Measurements from ENCODE around the gene SGSM2. TPM values are rescaled to one million over a fixed set of nuclear protein-coding genes. Genes with fewer than 3 reads are reported as not detected.

The SGSM2 gene
- total RNA-seq, 1 donor from 2014 or later = 69.9 TPM

DNA sequence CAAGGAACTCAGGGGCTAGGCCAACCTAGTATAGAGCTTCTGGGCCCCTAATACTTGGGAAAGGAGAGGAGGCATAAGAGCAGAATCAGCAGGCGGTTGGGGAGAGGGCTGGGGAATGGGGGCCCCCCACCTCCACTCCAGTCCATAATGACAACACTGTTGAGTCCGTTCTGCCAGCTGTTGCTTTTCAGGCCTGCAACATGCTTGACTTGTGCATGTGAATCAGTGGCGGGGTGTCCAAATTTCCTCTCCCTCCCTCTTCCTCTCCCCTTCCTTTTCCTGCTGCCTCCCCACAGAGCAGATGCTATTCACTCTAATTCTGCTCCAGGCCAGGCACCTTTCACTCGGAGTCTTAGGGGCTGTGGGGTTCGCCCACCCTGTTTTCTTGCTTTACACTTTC, 31.7 kb downstream of the SGSM2 start:
- no peak for DNase-seq (ENCODE audit: low read depth)

DNA sequence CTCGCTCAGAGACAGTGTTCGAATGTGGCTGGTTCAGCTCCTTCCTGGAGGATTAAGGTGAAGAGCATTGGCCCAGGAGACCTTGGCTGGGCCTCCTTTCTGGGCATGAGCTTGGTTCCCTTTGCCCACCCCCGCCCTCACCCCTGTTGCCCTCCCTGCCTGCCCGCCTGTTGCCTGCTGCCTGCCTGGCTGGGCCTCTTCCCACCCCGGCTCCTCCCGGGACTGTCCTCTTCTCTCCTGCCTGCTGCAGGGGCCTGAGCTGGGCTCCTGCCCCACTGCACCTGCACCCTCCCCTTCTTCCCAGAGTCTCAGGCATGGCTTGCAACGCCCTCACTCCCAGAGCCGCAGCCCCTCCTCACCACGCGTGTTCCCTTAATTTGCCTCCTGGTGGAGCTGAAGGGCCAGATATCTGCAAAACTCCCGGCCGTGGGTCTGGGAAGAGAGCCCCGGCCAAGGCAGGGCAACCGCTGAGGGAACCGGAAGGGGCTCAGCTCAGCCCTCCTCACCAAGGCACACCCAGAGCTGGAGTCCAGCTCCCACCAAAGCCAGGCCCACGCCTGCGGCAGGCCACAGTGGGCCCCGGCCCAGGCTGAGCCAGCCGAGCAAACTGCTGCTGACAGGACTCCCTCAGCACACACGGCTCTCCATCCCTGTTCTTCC, 32.4 kb downstream of the SGSM2 start:
- no peak for DNase-seq (ENCODE audit: low read depth)

DNA sequence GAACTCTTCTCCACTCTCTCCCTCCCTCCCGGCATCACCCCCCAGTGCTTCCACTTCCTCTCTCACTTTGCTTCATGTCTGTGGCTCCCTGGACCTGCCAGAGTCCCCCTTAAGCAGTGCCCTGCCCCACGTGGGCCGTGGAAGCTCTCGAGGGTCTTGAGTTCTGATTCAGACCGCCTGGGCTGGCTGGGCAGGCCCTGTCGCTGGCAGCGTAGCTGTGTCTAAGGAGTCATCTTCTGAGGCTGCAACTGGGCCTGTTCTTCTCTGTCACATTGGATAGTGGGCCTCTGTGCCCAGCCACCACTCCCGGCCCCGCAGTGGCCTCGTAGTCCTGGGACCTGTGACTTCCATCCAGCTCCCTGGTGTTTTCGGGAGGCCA, 32.9 kb downstream of the SGSM2 start:
- DNase-seq (ENCODE audit: low read depth) = no peak

DNA sequence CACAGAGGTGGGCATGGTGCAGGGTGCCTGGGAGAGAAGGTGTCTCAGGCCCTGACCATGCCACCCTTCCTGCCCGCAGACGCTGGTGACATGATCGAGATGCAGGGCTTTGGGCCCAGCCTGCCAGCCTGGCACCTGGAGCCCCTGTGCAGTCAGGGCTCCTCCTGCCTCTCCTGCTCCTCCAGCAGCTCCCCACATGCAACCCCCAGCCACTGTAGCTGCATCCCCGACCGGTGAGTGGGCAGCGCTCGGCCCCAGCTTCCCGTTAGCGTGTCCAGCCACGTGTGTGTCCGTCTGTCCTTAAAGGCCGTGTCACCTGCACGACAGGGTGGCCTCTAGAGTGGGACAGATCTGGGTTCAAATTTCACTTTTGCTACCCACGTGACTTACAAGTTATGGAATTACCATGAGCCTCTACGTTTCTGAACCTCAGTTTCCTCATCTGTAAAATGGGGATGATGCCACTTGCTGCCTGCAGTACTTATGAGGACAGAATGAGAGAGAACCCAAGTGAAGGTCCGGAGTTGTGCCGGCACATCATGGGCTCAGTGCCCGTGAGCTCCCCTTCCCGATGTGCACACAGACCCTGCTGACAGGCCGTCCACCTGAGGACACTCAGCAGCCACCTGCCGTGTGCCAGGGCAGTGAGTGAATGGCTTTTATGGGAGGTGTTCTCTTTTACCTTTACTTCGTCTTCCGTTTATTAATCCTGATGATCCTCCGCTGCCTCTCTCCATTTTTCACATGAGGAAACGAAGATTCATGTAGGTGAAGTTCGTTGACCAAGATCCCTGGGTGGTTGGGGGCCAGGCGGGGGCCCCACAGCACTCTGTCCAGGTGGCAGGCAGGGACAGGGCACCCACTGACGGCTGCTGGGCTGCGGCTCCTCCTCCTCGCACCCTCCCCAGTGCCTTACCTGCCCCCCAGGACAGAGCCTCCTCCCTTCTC, 34.2 kb downstream of the SGSM2 start:
- no peak for DNase-seq (ENCODE audit: low read depth)

DNA sequence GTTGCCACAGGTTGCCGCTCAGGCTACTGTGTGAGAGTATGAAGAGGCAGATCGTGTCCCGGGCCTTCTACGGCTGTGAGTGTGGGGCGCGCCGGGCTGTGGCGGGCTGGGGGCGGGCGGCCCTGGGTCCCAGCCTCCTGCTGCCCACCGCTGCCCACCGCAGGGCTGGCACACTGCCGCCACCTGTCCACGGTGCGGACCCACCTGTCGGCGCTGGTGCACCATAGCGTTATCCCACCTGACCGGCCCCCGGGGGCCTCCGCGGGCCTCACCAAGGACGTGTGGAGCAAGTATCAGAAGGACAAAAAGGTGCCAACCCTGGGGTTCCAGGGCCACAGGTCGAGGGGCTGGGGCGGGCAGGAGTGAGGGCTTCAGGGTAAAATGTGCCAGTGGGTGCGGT, 34.9 kb downstream of the SGSM2 start:
- DNase-seq (ENCODE audit: low read depth) = no peak

DNA sequence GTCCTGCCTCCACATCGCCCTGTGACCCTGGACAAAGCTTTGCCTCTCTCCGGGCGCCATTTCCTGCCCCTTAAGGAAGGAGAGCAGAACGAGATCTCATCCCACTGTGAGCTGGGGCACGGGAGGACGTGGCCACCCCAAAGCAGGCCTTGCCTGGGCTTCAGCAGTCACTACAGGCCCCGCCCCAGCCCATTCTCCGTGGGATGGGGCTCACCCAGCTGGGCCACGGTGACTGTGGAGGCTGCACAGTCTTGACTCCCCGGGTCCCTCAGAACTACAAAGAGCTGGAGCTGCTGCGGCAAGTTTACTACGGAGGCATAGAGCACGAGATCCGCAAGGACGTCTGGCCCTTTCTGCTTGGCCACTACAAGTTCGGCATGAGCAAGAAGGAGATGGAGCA, 35.4 kb downstream of the SGSM2 start:
- no peak for DNase-seq (ENCODE audit: low read depth)

DNA sequence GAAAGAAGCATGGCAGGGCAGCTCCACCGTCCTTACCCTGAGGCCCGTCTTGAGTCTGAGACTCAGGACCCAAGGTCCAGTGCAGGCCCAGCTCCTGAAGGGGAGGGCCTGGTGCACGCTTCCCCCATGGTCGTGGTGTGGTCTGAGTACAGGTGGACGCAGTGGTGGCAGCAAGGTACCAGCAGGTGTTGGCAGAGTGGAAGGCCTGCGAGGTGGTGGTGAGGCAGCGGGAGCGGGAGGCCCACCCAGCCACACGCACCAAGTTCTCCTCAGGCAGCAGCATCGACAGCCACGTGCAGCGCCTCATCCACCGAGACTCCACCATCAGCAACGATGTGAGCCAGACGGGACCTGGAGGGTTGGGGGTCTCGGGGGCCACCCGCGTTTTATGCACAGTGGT, 35.9 kb downstream of the SGSM2 start:
- DNase-seq (ENCODE audit: low read depth) = no peak

DNA sequence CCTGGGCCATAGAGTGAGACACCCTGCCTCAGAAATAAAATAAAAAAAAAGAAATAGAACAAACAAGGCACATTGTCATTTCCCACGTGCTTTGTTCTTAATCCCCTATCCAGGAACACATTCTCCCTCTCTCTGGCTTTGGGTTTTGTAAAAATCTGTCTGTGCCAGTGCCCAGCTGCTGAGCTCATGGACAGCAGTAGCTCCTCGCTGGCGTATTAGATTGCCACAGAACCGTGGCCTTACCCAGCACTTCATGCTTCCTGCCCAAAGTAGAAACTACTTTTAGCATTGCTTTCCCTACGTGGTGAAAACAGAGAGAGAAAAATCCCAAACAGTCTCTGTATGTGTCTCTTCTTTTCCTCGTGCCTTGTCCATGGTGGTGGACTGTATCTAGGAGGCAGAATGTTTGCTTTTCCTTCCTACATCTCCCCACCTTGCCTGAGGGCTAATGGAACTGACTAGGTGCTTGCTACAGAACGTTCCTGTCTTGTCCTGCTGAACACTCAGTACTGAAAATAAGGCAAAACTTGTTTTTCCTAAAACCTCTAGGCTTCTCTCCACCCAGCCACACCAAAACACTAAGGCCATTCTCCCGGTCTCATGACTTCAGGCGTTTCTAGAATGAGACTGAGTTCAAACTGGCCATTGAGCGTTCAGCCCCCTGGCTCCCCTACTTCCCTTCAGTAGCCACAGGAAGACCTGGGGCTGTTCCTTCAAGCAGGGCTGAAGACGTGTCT, 37.4 kb downstream of the SGSM2 start:
- peak; percentile 75 for DNase-seq (ENCODE audit: low read depth)

DNA sequence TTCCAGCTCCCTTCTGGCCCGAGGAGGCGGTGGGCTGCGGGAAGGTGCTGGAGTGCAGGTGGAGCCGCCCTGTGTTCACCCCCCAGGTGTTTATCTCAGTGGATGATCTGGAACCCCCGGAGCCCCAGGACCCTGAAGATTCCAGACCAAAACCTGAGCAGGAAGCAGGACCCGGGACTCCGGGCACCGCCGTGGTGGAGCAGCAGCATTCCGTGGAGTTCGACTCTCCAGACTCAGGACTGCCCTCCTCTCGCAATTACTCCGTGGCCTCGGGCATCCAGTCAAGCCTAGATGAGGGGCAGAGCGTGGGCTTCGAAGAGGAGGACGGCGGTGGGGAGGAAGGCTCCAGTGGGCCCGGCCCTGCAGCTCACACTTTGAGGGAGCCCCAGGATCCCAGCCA, 38.1 kb downstream of the SGSM2 start:
- no peak for DNase-seq (ENCODE audit: low read depth)

DNA sequence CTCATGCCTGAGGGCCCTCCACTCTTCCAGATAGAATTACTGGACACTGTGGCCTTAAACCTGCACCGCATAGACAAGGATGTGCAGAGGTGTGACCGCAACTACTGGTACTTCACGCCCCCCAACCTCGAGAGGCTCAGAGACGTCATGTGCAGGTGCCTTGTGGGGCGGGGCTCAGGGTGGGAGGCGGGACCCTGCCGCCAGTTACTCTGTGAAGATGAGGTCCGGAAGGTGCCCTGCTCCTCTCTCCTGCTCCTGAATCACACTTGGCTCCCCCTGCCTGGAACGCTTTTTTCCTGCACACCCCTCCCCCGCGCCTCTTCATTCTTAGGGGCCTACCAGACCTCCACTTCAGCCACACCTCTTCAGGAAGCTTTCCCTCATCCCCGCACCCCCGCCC, 38.8 kb downstream of the SGSM2 start:
- DNase-seq (ENCODE audit: low read depth) = no peak

DNA sequence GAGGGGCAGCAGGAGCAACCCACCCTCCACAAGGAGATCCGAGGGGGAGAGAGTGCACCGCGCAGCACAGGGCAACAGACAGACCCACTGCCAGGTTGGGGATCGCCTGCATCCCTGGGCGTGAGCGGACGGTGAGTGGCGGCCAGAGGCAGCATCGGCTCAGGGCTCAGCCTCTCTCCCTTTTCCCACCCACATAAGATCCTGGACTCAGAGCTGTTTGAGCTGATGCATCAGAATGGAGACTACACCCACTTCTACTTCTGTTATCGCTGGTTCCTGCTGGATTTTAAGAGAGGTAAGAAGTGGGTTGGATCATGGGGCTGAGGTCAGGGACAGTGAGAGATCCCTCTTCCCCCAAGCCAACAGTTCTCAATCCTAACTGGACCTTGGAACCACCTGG, 40.4 kb downstream of the SGSM2 start:
- no peak for DNase-seq (ENCODE audit: low read depth)

DNA sequence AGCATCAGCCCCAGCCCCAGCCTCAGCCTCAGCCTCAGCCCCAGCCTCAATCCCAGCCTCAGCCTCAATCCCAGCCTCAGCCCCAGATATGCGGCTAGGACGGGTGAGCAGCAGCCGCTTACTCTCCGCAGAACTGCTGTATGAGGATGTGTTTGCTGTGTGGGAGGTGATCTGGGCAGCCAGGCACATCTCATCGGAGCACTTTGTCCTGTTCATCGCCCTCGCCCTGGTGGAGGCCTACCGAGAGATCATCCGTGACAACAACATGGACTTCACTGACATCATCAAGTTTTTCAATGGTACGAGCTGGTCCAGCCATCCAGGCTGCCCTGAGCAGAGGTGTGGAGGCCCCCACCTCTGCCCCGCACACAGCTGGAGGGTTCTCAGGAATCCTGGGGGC, 41.6 kb downstream of the SGSM2 start:
- DNase-seq (ENCODE audit: low read depth) = no peak

DNA sequence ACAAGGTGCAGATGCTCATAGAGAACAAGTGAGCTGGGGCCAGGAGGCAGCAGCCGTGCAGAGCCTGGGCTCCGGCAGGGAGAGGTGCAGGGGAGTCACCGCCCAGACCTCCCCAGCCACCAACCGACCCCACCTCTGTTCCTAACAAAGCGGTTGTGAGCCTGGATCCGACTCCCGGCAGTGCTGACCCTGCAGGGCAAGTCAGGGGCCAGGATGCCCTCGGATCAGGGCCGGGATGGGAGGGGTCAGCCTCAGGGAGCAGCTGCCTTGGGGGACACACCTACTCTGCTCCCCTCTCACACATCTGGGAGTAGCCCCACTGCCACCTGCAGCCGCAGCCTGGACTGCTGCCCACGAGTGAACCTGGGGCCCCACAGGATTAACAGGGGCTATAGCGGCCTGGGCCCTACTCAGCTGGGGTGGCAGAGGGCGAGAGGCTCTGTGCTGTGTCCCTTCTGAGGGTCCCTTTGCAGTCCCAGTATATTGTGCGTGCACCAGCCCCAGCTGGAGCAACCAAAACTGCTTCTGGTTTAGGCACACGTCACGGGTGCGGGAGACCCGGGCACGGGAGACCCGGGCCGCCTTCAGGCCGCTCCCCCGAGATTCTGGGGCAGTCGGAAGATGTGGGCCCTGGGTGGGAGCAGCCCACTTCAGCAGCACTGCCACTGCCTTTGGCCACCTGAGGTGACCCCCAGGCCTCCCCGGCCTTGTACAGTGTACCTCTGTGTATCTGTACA, 42.4 kb downstream of the SGSM2 start:
- no peak for DNase-seq (ENCODE audit: low read depth)

DNA sequence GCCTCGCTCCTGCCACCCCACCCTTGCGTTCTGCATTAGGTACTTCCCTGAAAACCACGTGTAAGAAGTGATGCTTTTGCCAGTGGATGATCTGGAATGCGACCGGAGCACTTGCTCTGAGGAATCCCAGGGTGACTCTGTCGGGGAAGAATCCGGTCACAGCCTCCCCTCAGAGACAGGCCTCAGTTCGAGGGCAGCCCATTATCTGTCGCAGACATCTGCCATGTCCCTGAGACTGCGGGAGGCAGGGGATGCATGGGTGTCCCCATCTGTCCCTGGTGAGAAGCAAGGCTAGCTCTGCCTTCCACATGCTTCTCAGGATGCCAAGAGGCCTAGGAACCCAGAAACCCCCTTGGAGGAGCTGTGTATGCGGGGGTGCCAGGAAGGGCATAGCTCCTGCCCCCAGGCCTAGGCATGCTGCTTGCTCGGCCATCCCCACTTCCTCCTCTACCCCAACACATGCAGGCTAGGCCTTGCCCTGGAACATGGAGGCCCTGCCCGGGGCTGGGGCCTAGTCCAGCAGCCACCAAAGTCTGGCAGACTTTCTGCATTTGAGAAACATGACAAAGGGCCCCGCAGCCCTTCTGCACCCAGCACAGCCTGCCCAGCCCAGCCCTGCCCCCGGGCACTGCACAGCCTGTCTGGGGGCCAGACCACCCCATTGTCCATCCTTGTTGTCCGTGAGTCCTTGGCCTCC, 43.1 kb downstream of the SGSM2 start:
- DNase-seq (ENCODE audit: low read depth) = no peak

DNA sequence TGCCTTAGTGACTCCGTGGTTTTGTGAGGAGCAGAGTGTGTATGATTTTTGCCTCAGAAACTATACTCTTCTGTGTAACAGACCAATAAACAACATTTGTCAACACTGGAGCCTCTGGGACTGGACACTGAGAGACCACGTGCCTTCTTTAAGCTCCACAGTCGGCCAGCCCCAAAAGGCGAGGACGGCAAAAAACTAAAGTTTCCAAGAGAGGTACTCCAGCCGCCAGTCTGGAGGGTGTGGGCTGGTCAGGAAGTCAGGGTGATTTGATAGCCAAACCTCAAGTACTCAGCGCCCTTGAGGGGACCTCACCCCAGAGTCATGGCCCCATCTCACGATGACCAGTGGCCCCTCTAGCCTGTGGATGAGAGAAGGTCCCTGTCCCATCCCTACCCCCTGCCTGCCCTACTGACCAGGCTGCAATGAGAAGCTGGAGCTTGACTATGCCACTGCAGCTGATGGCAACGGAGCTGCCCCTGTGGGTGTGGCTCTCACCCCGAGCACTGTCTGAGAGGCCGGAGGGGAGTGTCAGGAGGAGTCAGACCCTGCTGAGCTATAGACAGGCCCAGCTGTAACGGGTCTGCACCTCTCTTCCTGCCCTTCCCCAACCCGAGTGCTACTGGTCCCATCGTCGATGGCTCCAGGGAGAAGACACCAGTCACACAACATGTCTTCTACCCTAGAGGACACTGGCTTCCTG, 43.8 kb downstream of the SGSM2 start:
- no peak for DNase-seq (ENCODE audit: low read depth)

DNA sequence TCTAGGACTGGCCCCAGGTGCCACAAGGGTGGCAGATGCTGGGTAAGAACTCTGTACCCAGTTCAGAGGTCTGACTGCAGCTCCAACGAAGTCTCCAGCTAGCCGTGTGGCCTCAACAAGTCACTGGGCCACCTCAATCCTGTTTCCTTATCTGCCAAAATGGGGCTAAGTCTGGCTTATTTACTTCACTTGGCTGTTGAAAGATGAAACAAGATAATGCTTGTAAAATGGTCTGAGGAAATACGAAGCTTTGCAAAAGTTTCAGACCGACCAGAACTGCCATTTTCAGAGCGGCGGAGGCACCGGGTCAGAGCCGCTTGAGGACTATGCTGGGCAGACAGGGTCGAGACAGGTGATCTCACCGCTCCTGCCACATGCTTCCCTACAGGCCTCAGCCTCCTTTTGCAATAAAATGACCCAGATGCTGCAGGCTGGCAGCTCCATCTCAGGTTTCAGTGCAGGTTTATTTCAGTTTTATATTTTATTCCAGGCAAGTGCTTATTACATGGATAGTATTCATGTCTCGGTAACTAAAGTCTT, 46.4 kb downstream of the SGSM2 start:
- no peak for DNase-seq (ENCODE audit: low read depth)

DNA sequence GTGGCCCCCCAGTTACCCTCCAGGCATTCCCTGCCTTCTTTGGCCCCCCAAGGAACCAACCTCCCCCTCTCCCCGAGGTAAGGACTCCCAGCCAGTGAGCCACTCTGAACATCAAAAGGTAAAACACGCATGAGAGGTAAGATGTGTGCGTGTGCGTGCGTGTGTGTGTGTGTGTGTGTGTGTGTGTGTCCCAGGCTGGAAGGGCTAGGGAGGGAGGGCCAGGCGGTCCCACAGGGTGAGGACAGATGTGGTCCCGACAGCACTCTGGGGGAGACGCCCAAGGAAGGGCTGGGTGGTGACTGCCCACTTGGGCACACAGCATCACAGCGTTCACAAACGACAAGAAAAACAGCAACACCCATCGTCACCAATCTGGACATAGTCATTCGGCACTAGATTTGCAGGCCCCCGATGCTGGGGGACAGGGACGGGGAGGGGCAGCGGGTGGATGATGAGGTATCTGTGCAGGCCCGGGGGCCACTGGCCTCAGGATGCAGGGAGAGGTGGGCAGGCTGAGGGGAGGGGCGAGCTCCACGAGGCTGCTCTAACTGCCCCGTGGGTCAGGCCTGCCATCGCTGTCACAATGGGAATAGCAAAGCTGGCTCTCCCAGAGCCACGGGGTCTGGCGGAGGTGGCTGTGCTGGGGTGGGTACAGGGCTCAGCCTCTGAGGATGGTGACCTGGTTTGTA, 47.3 kb downstream of the SGSM2 start:
- no peak for DNase-seq (ENCODE audit: low read depth)

DNA sequence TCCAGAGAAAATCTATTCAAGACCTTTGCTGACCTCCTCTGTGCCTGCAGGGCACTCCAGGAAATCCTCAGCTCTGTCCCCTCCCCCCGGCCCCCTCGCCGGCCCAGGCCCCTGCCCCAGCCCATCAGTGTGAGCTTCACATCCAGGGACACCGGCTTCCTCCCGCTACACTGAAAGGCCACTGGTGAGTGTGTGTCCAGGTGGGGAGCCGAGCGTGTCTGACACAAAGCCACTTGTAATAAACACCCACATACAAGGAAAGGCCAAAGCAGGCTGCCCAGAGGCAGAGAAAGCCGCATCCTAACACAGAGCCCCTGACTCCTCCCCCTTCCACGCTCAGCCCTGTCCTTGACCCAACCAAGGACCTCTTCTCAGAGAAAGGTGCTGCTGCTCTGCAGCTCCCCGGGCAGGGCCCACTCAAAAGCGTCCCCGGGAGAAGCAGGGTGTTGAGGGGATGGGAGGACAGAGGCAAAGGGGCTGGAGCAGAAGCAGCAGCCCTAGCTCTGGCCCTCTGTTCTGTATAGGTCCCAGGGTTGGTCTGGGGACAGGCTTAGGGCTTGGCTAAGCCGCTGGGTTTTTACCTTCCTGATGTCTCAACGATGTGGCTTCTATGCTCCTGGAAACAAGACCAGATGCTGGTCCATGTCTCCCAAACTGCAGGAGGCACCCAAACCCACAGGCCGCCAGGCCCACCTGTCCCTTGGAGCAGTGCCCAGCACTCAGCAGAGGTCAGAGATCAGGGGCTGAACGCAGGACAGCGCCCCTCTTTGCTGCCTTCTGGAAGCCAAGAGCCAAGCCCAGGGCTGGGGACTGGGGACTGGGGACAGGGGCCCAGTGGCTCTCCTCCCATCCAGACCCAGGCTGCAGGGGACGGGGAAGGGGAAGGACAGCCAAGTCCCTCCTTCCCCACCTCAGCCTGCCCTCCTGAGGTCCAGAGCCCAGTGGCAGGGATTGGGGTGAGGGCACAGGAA, 48.2 kb downstream of the SGSM2 start:
- DNase-seq (ENCODE audit: low read depth) = no peak
